ENCODE measurements around the gene S100A16.
A peak's percentile ranks its signal among the peaks of the same experiment; 100 is the strongest.

S100A16 gene

GRCh38 chr1:153636312-153636711, 23.4 kb upstream of the S100A16 start:
- Histone ChIP-seq H3K27ac (peak overlapping the region; percentile 18), H3K36me3 (peaks cover 53% of the 10 kb centered on the region), H3K4me3 (ENCODE audit: low read depth in 1 of 2, low read length in 1 of 2) (no peak overlapping the region), H3K27me3 (no peaks in the 10 kb centered on the region), H3K4me1 (ENCODE audit: control insufficient read depth in 1 of 2, insufficient read depth in 1 of 2, low read depth in 1 of 2, low read length in 1 of 2) (peaks cover 9 to 17% of the 10 kb centered on the region in 2 experiments), H3K9me3 (no peaks in the 10 kb centered on the region)
- TF ChIP-seq CTCF (IDR thresholded peaks at IDR 0.05) = no peak

- no peaks in the 10 kb centered on the region for H3K9me3 ChIP-seq
- no peak overlapping the region for H3K4me3 ChIP-seq (ENCODE audit: low read depth in 1 of 2, low read length in 1 of 2)
- TF ChIP-seq CTCF (IDR thresholded peaks at IDR 0.05) = no peak
- no peak overlapping the region for H3K27ac ChIP-seq
- peaks cover 9 to 17% of the 10 kb centered on the region in 2 experiments for H3K4me1 ChIP-seq (ENCODE audit: control insufficient read depth in 1 of 2, insufficient read depth in 1 of 2, low read depth in 1 of 2, low read length in 1 of 2)
- peaks cover 48% of the 10 kb centered on the region for H3K36me3 ChIP-seq
- H3K27me3 ChIP-seq = no peaks in the 10 kb centered on the region
Measured at GRCh38 chr1:153635872-153636271, 22.9 kb upstream of the S100A16 start.

DNA sequence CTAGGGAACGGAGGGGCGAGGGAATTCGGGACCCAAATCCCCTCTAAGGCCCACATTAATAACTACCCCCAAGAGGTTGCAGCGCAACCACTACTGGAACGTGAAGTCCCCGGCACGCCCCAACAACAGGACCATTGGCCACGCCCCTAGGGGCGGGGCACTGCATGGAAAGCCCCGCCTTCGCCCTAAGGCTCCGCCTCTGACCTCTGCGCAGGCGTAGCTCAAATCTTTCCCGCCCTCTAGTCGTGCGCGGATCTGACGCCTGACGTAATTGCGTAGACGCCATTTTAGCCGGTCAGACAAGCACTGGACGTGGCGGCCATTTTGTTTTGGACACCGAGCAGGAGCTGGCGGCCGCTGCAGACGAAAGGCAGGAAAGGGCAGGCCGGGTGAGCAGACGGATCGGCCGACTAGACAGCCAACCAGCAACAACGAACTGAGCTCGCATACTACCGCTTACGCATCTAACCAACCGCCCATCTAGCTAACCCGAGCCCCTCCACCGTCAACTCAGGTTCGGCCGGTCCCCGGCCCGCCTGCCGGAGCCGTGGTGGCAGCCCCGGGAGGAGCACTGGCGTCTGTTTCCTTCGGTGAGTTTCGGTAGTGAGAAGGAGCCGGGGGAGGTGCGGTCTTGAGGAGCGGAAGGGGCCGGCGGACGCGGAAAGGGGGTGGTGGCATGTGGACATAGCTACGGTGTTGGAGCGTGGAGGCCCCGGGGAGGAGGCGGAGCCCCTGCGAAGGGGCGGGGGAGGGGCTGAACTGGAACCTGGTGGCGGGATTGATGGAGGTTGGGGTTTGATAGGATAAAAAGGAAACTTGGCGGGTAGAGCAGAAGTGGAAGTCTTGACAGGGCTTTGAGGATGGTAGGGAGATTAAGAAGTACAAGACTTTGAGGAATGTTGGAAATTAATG, 21.1 kb upstream of the S100A16 start, which contains the start of gene CHTOP:
TSS of gene CHTOP (plus strand) at position 313 of the 912 bp plus-strand sequence. CDS start 2,523 bp downstream, outside the sequence.
- H3K36me3 ChIP-seq = peaks cover 30% of the 10 kb centered on the region
- H3K27me3 ChIP-seq = no peaks in the 10 kb centered on the region
- no peaks in the 10 kb centered on the region for H3K9me3 ChIP-seq

DNA sequence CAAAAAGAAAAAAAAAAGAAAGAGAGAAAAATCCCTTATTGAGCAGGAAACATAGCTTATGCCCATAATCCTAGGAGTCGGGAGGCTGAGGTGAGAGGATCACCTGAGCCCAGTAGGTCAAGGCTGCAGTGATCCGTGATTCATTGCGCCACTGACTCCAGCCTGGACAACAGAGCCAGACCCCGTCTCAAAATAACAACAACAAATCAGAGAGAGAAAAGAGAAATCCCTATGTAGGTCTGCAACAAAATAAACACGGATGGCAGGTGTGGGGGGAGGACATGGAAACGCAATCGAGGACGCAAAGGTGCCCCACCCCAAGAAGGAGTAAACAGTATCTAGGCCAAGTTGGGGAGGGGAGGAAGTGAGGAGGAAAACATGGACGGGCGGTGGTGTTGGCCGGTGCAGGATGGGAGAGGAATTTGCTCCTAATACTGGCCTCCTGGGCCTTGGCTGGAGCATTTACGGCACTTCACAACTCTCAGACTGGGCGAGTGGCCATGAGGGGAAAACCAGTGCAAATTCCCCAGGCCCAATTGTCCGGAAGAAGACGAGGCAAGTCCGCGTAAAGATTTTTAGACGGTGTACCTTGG, 20.3 kb upstream of the S100A16 start:
- H3K4me1 ChIP-seq (ENCODE audit: control insufficient read depth in 1 of 2, insufficient read depth in 1 of 2, low read depth in 1 of 2, low read length in 1 of 2) = peaks cover 9 to 17% of the 10 kb centered on the region in 2 experiments
- H3K27ac ChIP-seq = peak overlapping the region; percentile 100
- peak overlapping the region; percentile 97 to 98 for H3K4me3 ChIP-seq (ENCODE audit: low read depth in 1 of 2, low read length in 1 of 2)
- H3K27me3 ChIP-seq = peaks cover 4% of the 10 kb centered on the region
- H3K36me3 ChIP-seq = peaks cover 22% of the 10 kb centered on the region
- TF ChIP-seq CTCF (IDR thresholded peaks at IDR 0.05) = no peak
- H3K9me3 ChIP-seq = no peaks in the 10 kb centered on the region

More for the DNA sequence above, 21.1 kb upstream of the S100A16 start, which contains the start of gene CHTOP:
- Histone ChIP-seq H3K4me1 (ENCODE audit: control insufficient read depth in 1 of 2, insufficient read depth in 1 of 2, low read depth in 1 of 2, low read length in 1 of 2) (peaks cover 9 to 17% of the 10 kb centered on the region in 2 experiments), H3K27ac (peak within 1 kb of the TSS; percentile 100), H3K4me3 (ENCODE audit: low read depth in 1 of 2, low read length in 1 of 2) (peak within 1 kb of the TSS; percentile 97 to 98)
- TF ChIP-seq CTCF (IDR thresholded peaks at IDR 0.05) = peak; percentile 53

GRCh38 chr1:153631047-153632022, 18.4 kb upstream of the S100A16 start:
- Histone ChIP-seq H3K4me1 (ENCODE audit: control insufficient read depth in 1 of 2, insufficient read depth in 1 of 2, low read depth in 1 of 2, low read length in 1 of 2) (peaks cover 9 to 17% of the 10 kb centered on the region in 2 experiments), H3K4me3 (ENCODE audit: low read depth in 1 of 2, low read length in 1 of 2) (no peak overlapping the region), H3K36me3 (peaks cover 3% of the 10 kb centered on the region), H3K27me3 (peaks cover 23% of the 10 kb centered on the region), H3K9me3 (no peaks in the 10 kb centered on the region), H3K27ac (no peak overlapping the region)
- no peak for TF ChIP-seq CTCF (IDR thresholded peaks at IDR 0.05)

Data from neutrophil (primary cell).